ENCODE data around the gene SPECC1L. TPM values are rescaled to one million over a fixed set of nuclear protein-coding genes. Genes with fewer than 3 reads are reported as not detected.
"Not testable (repeated sequence)": the region's sequence is repeated elsewhere in the genome, so short reads cannot be mapped to it uniquely, and the experiment has no call there.

SPECC1L gene
- total RNA-seq, 1 donor from 2014 or later: 69.2 TPM

- Histone ChIP-seq H3K4me3 (ENCODE audit: insufficient read depth, low read depth, low read length) (no peak overlapping the region), H3K9ac (ENCODE audit: low read length) (no peak overlapping the region), H3K4me1 (ENCODE audit: insufficient read depth, low read length) (peaks cover 5% of the 10 kb centered on the region), H3K79me2 (ENCODE audit: insufficient read depth, low read length) (no peaks in the 10 kb centered on the region), H3K4me2 (ENCODE audit: low read length) (no peak overlapping the region), H3K27me3 (ENCODE audit: insufficient read depth, low read length) (no peaks in the 10 kb centered on the region), H2AFZ (ENCODE audit: low read depth, low read length) (no peak overlapping the region), H3K36me3 (ENCODE audit: insufficient read depth, low read length) (no peaks in the 10 kb centered on the region), H4K20me1 (ENCODE audit: insufficient read depth, low read length) (no peaks in the 10 kb centered on the region), H3K27ac (ENCODE audit: low read depth, low read length) (no peak overlapping the region), H3K9me3 (ENCODE audit: insufficient read depth, low read depth, low read length) (no peaks in the 10 kb centered on the region)
- Mint-ChIP-seq H3K9me3 (ENCODE audit: unreplicated experiment) (no peaks in the 10 kb centered on the region), H3K27me3 (ENCODE audit: low read depth, unreplicated experiment) (no peaks in the 10 kb centered on the region), H3K4me1 (ENCODE audit: low read depth, unreplicated experiment) (peaks cover 7% of the 10 kb centered on the region), H3K27ac (ENCODE audit: unreplicated experiment) (no peak overlapping the region), H3K36me3 (ENCODE audit: low read depth, unreplicated experiment) (no peaks in the 10 kb centered on the region), H3K4me3 (ENCODE audit: unreplicated experiment) (no peak overlapping the region)
- FAIRE-seq: no peak
- DNase-seq (ENCODE audit: low read depth): no peak
- TF ChIP-seq EZH2 (IDR thresholded peaks at IDR 0.05; ENCODE audit: insufficient read depth, low read length) (no peak), CTCF (IDR thresholded peaks at IDR 0.05; ENCODE audit: insufficient read depth, low read depth, low read length) (no peak)
Observed at GRCh38 chr22:24265734-24266133, 4.9 kb upstream of the SPECC1L start.

GRCh38 chr22:24266495-24266894 lies 4.1 kb upstream of the SPECC1L start:
- H3K4me3 Mint-ChIP-seq (ENCODE audit: unreplicated experiment); H2AFZ ChIP-seq (ENCODE audit: low read depth, low read length); H4K20me1 ChIP-seq (ENCODE audit: insufficient read depth, low read length); H3K9me3 ChIP-seq (ENCODE audit: insufficient read depth, low read depth, low read length); H3K27ac Mint-ChIP-seq (ENCODE audit: unreplicated experiment); H3K4me1 Mint-ChIP-seq (ENCODE audit: low read depth, unreplicated experiment); FAIRE-seq; H3K4me1 ChIP-seq (ENCODE audit: insufficient read depth, low read length); H3K36me3 Mint-ChIP-seq (ENCODE audit: low read depth, unreplicated experiment); H3K9me3 Mint-ChIP-seq (ENCODE audit: unreplicated experiment); H3K4me2 ChIP-seq (ENCODE audit: low read length); H3K79me2 ChIP-seq (ENCODE audit: insufficient read depth, low read length); H3K9ac ChIP-seq (ENCODE audit: low read length); H3K27me3 ChIP-seq (ENCODE audit: insufficient read depth, low read length); H3K36me3 ChIP-seq (ENCODE audit: insufficient read depth, low read length); H3K27me3 Mint-ChIP-seq (ENCODE audit: low read depth, unreplicated experiment); H3K27ac ChIP-seq (ENCODE audit: low read depth, low read length); DNase-seq (ENCODE audit: low read depth); H3K4me3 ChIP-seq (ENCODE audit: insufficient read depth, low read depth, low read length): not testable (repeated sequence)

- Histone ChIP-seq H3K9ac (ENCODE audit: low read length) (peak overlapping the region; percentile 98), H4K20me1 (ENCODE audit: insufficient read depth, low read length) (peaks cover 38% of the 10 kb centered on the region), H3K4me2 (ENCODE audit: low read length) (peak overlapping the region; percentile 100), H3K36me3 (ENCODE audit: insufficient read depth, low read length) (no peaks in the 10 kb centered on the region), H3K4me3 (ENCODE audit: insufficient read depth, low read depth, low read length) (peak overlapping the region; percentile 99), H3K4me1 (ENCODE audit: insufficient read depth, low read length) (peaks cover 10% of the 10 kb centered on the region), H3K9me3 (ENCODE audit: insufficient read depth, low read depth, low read length) (no peaks in the 10 kb centered on the region), H3K79me2 (ENCODE audit: insufficient read depth, low read length) (peaks cover 54% of the 10 kb centered on the region), H3K27me3 (ENCODE audit: insufficient read depth, low read length) (no peaks in the 10 kb centered on the region), H3K27ac (ENCODE audit: low read depth, low read length) (peak overlapping the region; percentile 93), H2AFZ (ENCODE audit: low read depth, low read length) (peak overlapping the region; percentile 92)
- Mint-ChIP-seq H3K27me3 (ENCODE audit: low read depth, unreplicated experiment) (no peaks in the 10 kb centered on the region), H3K36me3 (ENCODE audit: low read depth, unreplicated experiment) (no peaks in the 10 kb centered on the region), H3K4me3 (ENCODE audit: unreplicated experiment) (peak overlapping the region; percentile 86), H3K27ac (ENCODE audit: unreplicated experiment) (peak overlapping the region; percentile 28), H3K4me1 (ENCODE audit: low read depth, unreplicated experiment) (peaks cover 15% of the 10 kb centered on the region), H3K9me3 (ENCODE audit: unreplicated experiment) (no peaks in the 10 kb centered on the region)
- FAIRE-seq (no peak), DNase-seq (ENCODE audit: low read depth) (peak; percentile 30)
- TF ChIP-seq CTCF (IDR thresholded peaks at IDR 0.05; ENCODE audit: insufficient read depth, low read depth, low read length) (no peak), EZH2 (IDR thresholded peaks at IDR 0.05; ENCODE audit: insufficient read depth, low read length) (no peak)
Observed at GRCh38 chr22:24271386-24271854, 789 bp downstream of the SPECC1L start.

- not testable (repeated sequence) for DNase-seq (ENCODE audit: low read depth); H3K9ac ChIP-seq (ENCODE audit: low read length); H3K36me3 Mint-ChIP-seq (ENCODE audit: low read depth, unreplicated experiment); H3K27me3 Mint-ChIP-seq (ENCODE audit: low read depth, unreplicated experiment); H3K36me3 ChIP-seq (ENCODE audit: insufficient read depth, low read length); H3K9me3 Mint-ChIP-seq (ENCODE audit: unreplicated experiment); H3K27ac ChIP-seq (ENCODE audit: low read depth, low read length); H3K4me3 ChIP-seq (ENCODE audit: insufficient read depth, low read depth, low read length); H3K27me3 ChIP-seq (ENCODE audit: insufficient read depth, low read length); H3K9me3 ChIP-seq (ENCODE audit: insufficient read depth, low read depth, low read length); FAIRE-seq; H3K4me2 ChIP-seq (ENCODE audit: low read length); H2AFZ ChIP-seq (ENCODE audit: low read depth, low read length); H3K27ac Mint-ChIP-seq (ENCODE audit: unreplicated experiment)
- Histone ChIP-seq H3K4me1 (ENCODE audit: insufficient read depth, low read length) (peaks cover 10% of the 10 kb centered on the region), H3K79me2 (ENCODE audit: insufficient read depth, low read length) (peaks cover 64% of the 10 kb centered on the region), H4K20me1 (ENCODE audit: insufficient read depth, low read length) (peaks cover 43% of the 10 kb centered on the region)
- H3K4me1 Mint-ChIP-seq (ENCODE audit: low read depth, unreplicated experiment): peaks cover 15% of the 10 kb centered on the region
- peak overlapping the region; percentile 60 for H3K4me3 Mint-ChIP-seq (ENCODE audit: unreplicated experiment)
Observed at GRCh38 chr22:24273031-24273430, 2.4 kb downstream of the SPECC1L start.

GRCh38 chr22:24273906-24274305 lies 3.3 kb downstream of the SPECC1L start:
- H3K27me3 Mint-ChIP-seq (ENCODE audit: low read depth, unreplicated experiment); FAIRE-seq; H3K9me3 ChIP-seq (ENCODE audit: insufficient read depth, low read depth, low read length): not testable (repeated sequence)

More at GRCh38 chr22:24273906-24274305, 3.3 kb downstream of the SPECC1L start:
- Histone ChIP-seq H3K4me2 (ENCODE audit: low read length) (peak overlapping the region; percentile 11), H3K4me1 (ENCODE audit: insufficient read depth, low read length) (peaks cover 10% of the 10 kb centered on the region), H3K79me2 (ENCODE audit: insufficient read depth, low read length) (peaks cover 69% of the 10 kb centered on the region), H4K20me1 (ENCODE audit: insufficient read depth, low read length) (peaks cover 43% of the 10 kb centered on the region)
- Mint-ChIP-seq H3K4me3 (ENCODE audit: unreplicated experiment) (peak overlapping the region; percentile 69), H3K27ac (ENCODE audit: unreplicated experiment) (peak overlapping the region; percentile 75), H3K4me1 (ENCODE audit: low read depth, unreplicated experiment) (peaks cover 15% of the 10 kb centered on the region)
- H2AFZ ChIP-seq (ENCODE audit: low read depth, low read length); H3K9me3 Mint-ChIP-seq (ENCODE audit: unreplicated experiment); H3K36me3 Mint-ChIP-seq (ENCODE audit: low read depth, unreplicated experiment); H3K9ac ChIP-seq (ENCODE audit: low read length); H3K36me3 ChIP-seq (ENCODE audit: insufficient read depth, low read length); H3K4me3 ChIP-seq (ENCODE audit: insufficient read depth, low read depth, low read length); DNase-seq (ENCODE audit: low read depth); H3K27ac ChIP-seq (ENCODE audit: low read depth, low read length); H3K27me3 ChIP-seq (ENCODE audit: insufficient read depth, low read length): not testable (repeated sequence)
